Calu3 (cell line): Measurements from ENCODE around the gene CFAP107. TPM values are rescaled to one million over a fixed set of nuclear protein-coding genes. Genes with fewer than 3 reads are reported as not detected.

Source experiments
- BruUV-seq: library from RNA; stranded (reverse); fragments of 400-500 nt; replicated peaks from 2 replicates; lab custom pipeline; 2021; lab: Mats Ljungman, UMichigan
- CTCF ChIA-PET: fragments of 300-600 bp; sonication (Branson Sonifier 250); formaldehyde crosslinking; loops from one replicate; lab custom pipeline; 2022; ENCODE audit warnings: antibody characterized with exemption; lab: Charles Lee
- DNase-seq: peaks from one replicate; pipeline ENCODE4 v3.0.0; 2022
- H3K27ac Mint-ChIP-seq: one replicate; pipeline ENCODE4 v1.8.0; 2022; ENCODE audit warnings: mixed read lengths; ENCODE audit not compliant: unreplicated experiment
- H3K27me3 Mint-ChIP-seq: one replicate; pipeline ENCODE4 v1.8.0; 2022; ENCODE audit warnings: mixed read lengths; ENCODE audit not compliant: unreplicated experiment
- H3K36me3 Mint-ChIP-seq: one replicate; pipeline ENCODE4 v1.8.0; 2022; ENCODE audit warnings: mild to moderate bottlenecking, moderate library complexity, mixed read lengths; ENCODE audit not compliant: insufficient read depth, unreplicated experiment
- H3K4me1 Mint-ChIP-seq: one replicate; pipeline ENCODE4 v1.8.0; 2022; ENCODE audit warnings: mild to moderate bottlenecking, low read depth, mixed read lengths; ENCODE audit not compliant: unreplicated experiment
- H3K4me3 Mint-ChIP-seq: one replicate; pipeline ENCODE4 v1.8.0; 2022; ENCODE audit warnings: mild to moderate bottlenecking, low read depth, moderate library complexity, mixed read lengths; ENCODE audit not compliant: unreplicated experiment
- H3K9me3 Mint-ChIP-seq: one replicate; pipeline ENCODE4 v1.8.0; 2022; ENCODE audit warnings: low read depth, mixed read lengths; ENCODE audit not compliant: unreplicated experiment
- intact Hi-C: fragments of 100-400 bp; cut with micrococcal nuclease; formaldehyde crosslinking; loops from one replicate; pipeline ENCODE4 v1.10.0; 2022; ENCODE audit not compliant: unreplicated experiment
- total RNA-seq: library from RNA; stranded (reverse); gene quantifications from 2 replicates; pipeline ENCODE4 v1.2.3, GENCODE V29; 2022
- TF ChIP-seq, protein P1 (sequence below): fragments of 200-600 bp; IDR thresholded peaks from one replicate; pipeline ENCODE4 v1.8.0; 2022; ENCODE audit warnings: antibody characterized with exemption; ENCODE audit not compliant: unreplicated experiment

The CFAP107 gene
- total RNA-seq, 1 experiment from 2014 or later = not detected

DNA sequence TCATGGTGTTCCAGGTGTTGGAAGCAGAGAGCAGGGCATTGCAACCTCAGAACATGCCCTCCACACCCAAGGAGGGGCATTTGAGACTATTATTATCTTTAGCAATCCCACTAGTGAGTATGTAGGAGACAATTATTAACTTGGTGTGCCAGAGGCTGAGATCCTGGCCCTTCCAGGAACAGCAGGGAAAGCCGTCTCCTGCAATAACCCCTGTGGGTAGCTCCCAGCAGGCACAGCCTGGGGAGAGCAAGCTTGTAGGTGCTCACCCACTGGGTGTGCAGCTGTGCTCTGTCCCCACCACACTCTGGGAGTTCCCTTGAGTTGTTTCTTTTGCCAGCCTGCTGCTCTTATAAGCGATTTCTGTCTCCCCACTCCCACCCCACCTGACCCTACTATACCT lies 10.3 kb downstream of the CFAP107 start:
- TF ChIP-seq, protein P1, sequence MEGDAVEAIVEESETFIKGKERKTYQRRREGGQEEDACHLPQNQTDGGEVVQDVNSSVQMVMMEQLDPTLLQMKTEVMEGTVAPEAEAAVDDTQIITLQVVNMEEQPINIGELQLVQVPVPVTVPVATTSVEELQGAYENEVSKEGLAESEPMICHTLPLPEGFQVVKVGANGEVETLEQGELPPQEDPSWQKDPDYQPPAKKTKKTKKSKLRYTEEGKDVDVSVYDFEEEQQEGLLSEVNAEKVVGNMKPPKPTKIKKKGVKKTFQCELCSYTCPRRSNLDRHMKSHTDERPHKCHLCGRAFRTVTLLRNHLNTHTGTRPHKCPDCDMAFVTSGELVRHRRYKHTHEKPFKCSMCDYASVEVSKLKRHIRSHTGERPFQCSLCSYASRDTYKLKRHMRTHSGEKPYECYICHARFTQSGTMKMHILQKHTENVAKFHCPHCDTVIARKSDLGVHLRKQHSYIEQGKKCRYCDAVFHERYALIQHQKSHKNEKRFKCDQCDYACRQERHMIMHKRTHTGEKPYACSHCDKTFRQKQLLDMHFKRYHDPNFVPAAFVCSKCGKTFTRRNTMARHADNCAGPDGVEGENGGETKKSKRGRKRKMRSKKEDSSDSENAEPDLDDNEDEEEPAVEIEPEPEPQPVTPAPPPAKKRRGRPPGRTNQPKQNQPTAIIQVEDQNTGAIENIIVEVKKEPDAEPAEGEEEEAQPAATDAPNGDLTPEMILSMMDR = no peak
- H3K4me1 Mint-ChIP-seq = no peaks in the 10 kb centered on the region
- intact Hi-C loops = no loop called here
- CTCF ChIA-PET = no interaction called here
- no peaks in the 10 kb centered on the region for H3K36me3 Mint-ChIP-seq
- DNase-seq = no peak
- H3K27ac Mint-ChIP-seq = no peak overlapping the region
- no peaks in the 10 kb centered on the region for H3K9me3 Mint-ChIP-seq
- no peak overlapping the region for H3K4me3 Mint-ChIP-seq
- peaks cover 70% of the 10 kb centered on the region for H3K27me3 Mint-ChIP-seq
- BruUV-seq = no TSS peak

DNA sequence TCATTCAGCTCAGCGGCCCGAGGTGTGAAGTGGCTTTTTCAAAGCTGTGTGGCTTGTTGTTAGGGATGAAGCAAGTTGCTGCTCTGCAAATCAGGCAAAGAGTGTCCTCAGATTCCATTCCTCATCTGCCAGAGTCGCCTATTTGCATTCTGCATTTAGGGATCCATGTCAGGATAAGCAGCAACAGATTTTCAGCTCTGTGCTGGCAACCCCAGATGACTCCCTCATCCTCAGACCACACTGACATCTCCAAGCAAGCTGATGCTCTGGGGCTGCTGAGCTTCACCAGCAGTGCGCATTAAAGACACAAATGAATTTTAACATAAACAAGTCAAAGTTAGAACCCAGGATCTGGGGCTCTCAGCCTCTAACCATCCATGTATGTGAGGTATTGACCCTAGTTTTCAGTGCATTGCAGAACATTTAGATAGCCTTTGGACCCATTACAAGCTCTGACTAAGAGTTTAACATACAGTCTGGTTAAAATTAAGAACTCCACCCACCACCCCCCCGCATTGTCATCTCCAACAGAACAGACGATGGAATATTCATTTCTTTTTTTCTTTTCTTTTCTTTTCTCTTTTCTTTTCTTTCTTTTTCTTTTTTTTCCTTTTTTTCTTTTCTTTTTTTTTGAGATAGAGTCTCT lies 10.9 kb downstream of the CFAP107 start:
- H3K4me1 Mint-ChIP-seq = no peaks in the 10 kb centered on the region
- H3K27me3 Mint-ChIP-seq = peaks cover 65% of the 10 kb centered on the region
- no TSS peak for BruUV-seq
- intact Hi-C loops = no loop called here
- no peaks in the 10 kb centered on the region for H3K9me3 Mint-ChIP-seq
- TF ChIP-seq, protein P1 = no peak
- no peaks in the 10 kb centered on the region for H3K36me3 Mint-ChIP-seq
- DNase-seq = no peak
- no peak overlapping the region for H3K27ac Mint-ChIP-seq
- CTCF ChIA-PET = no interaction called here
- H3K4me3 Mint-ChIP-seq = no peak overlapping the region

DNA sequence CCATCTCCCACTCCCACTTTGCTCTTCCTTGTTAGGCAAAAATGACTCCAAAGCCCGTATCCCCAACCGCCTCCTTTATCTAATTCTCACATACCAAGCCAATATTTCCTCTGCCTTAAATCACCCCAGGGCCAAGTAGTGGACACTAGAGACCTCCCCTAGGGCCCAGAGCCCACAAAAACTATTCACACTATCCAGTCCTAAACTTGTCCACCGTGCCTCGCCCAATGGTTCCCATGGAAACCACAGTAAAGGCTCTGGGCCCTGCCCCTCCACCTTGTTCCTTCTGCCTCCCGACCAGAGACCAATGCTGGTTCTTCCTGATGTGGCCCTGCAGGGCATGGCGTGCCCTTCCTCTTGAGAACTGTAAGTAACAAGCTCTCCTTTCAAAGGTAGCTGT lies 11.8 kb downstream of the CFAP107 start:
- no peak for DNase-seq
- H3K4me3 Mint-ChIP-seq = no peak overlapping the region
- CTCF ChIA-PET = no interaction called here
- H3K4me1 Mint-ChIP-seq = no peaks in the 10 kb centered on the region
- no TSS peak for BruUV-seq
- TF ChIP-seq, protein P1 = no peak
- intact Hi-C loops = no loop called here
- no peaks in the 10 kb centered on the region for H3K36me3 Mint-ChIP-seq
- H3K27me3 Mint-ChIP-seq = peaks cover 75% of the 10 kb centered on the region
- no peaks in the 10 kb centered on the region for H3K9me3 Mint-ChIP-seq
- no peak overlapping the region for H3K27ac Mint-ChIP-seq

DNA sequence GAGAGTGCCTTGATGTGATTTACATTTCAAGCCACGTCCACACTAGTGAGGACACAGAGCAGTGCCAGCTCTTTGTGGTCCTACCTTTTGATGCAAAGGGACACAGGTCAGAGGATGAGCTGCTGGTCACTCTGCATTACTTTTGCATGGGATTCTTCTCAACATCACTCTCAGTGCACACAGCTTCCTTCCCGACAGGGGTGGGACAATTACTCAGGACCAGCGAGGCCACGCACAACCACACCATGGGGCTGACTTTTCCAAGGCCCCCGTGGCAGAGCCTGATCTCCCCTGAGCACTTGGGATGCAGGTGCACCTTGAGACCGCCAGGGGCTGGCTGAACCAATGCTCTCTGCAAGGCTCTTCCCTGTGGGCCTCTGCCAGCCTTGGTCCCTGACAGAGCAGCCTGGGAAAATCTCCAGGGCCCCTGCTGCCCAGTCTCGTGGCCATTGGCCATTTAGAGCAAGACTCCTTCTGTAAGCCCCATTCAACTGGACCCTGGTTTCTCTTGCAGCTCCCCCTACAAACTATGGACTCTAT lies 14.3 kb downstream of the CFAP107 start:
- no TSS peak for BruUV-seq
- H3K9me3 Mint-ChIP-seq = no peaks in the 10 kb centered on the region
- DNase-seq = no peak
- intact Hi-C loops = no loop called here
- H3K27ac Mint-ChIP-seq = no peak overlapping the region
- H3K27me3 Mint-ChIP-seq = peaks cover 74% of the 10 kb centered on the region
- no peaks in the 10 kb centered on the region for H3K4me1 Mint-ChIP-seq
- no peak overlapping the region for H3K4me3 Mint-ChIP-seq
- no peaks in the 10 kb centered on the region for H3K36me3 Mint-ChIP-seq
- TF ChIP-seq, protein P1 = no peak
- CTCF ChIA-PET = no interaction called here
